ENCODE measurements around the gene DBN1.

The DBN1 gene

DNA sequence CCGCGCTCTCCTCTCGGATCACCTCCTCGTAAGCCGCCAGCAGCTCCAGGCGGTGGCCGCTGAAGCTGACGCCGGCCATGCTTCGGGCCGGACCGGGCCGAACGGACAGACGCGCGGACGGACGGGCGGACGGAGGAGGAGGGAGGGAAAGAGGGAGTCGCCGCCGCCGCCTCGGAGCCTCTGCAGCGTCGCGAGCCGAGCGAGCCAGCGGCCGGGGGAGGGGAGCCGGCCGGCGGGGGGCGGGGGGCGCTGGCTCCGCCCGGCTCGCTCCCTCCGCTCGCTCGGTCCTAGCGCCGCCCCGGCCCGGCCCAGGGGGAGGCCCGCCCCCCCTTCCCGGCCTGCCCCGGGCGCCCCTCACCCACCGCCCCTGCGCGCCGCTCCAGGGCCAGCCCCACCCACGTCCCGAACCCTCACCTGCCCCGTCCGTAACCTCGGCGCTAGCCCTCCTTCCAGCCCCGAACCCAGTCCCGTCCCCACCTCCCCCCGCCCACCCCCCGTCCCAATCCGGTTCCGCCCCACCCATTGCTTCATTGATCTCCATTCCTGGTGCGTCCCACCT is at the start of gene DBN1:
Gene DBN1 (minus strand): TSS at position 192 of the 559 bp plus-strand sequence. CDS start 113 bp downstream, at position 79.
- no peak for DNase-seq

DNA sequence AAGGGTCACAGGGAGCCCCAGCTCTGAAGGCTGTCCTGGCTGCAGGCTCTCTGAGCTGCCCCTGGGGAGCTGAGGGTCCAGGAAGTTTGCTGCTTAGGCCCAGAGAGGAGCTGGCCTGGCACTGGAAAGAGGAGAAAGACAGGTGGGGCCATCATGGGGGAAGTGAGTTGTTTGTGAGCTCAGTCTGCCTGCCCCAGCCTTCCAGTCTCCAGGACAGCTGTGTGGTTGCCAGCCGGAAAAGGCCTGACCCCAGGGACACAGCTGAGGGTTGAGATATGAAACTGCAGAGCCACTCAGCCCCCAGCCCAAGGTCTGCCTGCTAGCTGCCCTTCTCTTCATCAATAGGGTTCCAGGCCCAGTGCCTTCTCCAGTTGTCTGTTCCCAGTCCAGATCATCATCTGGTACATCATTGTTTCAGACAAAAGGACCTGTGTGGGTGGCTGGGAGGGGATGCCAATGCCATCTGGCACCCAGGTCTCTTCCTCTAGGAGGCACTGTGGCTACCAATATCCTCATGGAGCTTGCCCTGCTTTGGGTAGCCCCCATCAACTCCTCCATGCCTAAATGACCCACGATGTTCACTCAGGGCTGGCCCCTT is 47.6 kb upstream of the DBN1 start:
- no peak for DNase-seq

DNA sequence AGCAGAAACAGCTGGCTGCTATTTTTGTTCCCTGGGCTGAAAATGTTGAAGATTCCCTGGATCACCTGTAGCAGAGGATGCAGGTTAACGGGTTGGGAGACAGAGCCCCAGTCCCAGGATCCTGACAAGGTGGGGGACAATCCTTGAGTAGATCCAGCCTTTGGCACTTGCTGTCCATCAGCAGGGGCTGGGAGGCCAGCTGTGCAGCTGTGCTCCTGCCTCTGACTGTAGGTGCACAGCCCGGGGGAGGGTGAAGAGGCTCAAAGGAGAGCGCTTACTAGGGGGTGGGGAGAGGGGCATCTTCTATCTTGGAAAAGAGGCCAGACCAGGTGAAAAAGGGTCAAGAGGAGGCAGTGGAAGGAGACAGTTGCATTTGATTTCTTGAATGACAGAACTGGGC is 46.8 kb upstream of the DBN1 start:
- no peak for DNase-seq

DNA sequence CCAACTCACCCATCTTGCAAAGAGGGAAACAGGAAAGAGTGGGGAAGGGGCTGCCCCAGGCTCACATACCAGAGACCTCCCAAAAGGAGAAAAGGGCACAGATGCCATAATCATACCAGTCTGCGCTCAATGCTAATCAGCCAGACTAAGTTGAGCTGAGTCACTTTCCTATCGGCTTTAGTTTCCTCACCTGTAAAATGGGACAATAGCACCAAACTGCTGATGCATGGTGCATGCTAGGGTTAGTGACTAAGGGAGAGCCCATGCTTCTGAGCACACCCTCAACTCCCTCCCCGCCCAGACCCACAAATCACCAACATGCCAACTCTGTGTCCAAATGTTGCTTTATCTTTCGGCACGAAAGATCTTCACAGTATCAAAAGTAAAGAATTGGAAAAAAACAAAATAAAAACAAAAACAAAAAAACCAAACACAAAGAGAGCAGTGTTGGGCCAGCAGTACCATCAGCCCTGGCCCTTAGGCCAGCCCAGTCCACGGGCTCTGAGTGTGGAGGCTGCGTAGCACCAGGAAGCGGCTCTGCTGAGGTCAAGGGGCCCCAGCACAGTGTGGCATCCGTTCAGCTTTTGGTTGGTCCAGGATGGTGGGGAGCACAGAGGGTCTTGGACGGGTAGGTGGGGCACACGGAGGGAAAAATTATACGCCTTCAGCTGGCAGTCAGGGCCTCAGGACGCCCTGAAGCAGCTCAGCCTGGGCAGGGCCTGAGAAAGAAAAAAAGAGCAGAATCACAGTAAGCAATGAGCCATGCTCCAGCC is 46.2 kb upstream of the DBN1 start:
- no peak for DNase-seq

DNA sequence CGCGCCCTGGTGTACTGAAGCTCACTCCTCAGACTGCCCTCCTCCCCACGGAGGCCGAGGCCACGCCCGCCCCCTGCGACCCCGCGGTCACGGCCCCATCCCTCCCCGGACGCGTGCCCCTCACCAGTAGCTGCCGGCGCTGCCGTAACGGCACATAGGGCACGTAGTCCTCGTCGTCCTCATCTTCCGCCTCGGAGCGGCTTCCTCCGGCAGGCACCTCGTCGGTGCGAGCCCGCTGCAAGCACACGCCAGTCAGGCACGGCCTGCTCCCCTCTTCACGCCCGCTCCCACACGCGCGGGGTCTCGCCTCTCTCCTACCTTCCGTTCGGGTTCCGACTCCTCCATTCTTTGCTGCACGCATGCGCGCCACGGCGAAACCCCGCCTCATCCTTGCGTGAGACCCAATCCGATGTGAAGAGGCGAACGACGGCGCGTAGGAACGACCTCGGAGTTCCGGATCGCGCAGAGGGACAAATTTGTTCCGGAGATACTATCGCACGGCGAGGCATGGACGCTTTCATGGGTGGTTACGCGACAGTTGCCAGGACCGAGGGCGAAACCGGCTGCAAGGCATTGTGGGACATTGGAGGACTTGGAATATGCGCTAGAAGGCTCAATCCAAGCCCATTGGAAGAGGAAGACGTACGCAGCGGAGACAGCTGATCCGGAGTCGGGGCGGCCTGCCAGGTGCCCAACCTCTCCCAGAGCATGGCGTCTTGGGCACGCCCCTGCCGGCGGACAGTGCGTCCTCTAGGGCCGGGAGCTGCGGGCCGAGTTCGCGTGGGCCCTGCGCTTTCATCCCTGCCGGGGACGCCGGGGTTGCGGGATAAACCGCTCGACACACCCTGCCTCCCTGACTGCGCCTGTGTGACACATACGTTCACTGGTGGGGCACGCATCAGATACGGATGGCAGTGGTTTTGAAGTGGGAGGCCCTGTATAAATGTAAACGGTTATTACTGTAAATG is 43.5 kb upstream of the DBN1 start, which contains the start of gene DDX41:
Gene DDX41 (minus strand): TSS at position 361 of the 968 bp plus-strand sequence. CDS start 16 bp downstream, at position 345.
- peak; percentile 96 for DNase-seq

DNA sequence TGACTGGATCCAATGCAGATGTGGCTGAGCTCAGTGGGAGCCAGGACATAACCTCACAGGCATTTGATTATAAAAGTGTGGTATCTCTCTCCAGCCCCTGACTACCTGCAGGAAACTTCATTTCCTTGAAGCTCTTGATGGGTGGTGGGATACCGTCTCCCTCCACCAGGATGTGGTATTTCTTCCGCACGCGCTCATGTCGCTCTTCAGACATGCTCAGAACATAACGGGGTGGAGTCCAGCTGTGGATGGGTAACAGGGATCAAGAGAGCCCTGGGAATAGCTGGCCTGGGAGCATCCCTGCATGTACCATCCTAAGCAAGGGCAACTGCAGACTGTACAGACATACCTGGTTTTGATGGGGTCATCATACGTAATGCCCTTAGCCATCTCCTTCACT is 42.1 kb upstream of the DBN1 start:
- no peak for DNase-seq

DNA sequence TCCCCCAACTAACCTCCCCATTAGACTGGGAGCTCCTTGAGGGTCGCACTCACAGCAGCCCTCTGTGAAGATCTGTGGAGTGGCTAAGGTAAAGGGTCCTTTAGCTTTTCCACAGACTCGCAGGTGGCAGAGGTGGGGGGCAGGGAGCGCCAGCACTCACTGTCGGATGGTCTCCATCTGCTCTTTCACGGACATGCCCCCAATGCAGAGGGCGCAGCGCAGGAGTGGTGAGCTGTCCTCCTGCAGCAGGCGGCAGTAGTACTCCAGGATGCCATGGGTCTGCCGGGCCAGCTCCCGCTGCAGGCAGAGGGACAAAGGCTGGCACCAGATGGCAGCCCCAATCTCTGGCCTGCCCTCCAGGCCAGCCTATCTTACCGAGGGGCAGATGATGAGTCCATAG is 41.1 kb upstream of the DBN1 start:
- no peak for DNase-seq

DNA sequence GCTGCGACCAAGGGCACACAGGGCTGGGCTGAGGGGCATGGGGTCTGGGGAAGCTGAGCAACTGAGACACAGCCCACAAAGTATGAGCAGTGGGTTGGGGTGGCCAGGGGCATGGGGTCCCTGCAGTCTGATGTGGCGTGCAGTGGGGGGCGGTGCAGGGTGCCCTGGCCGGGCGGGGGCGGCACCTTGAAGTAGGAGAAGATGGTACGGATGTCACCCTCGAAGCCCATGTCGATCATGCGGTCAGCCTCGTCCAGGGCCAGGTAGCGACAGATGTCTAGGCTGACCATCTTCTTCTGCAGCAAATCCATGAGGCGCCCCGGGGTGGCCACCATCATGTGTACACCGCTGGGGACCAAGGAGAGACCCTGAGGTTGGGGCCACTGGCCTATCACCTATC is 40.1 kb upstream of the DBN1 start:
- no peak for DNase-seq

DNA sequence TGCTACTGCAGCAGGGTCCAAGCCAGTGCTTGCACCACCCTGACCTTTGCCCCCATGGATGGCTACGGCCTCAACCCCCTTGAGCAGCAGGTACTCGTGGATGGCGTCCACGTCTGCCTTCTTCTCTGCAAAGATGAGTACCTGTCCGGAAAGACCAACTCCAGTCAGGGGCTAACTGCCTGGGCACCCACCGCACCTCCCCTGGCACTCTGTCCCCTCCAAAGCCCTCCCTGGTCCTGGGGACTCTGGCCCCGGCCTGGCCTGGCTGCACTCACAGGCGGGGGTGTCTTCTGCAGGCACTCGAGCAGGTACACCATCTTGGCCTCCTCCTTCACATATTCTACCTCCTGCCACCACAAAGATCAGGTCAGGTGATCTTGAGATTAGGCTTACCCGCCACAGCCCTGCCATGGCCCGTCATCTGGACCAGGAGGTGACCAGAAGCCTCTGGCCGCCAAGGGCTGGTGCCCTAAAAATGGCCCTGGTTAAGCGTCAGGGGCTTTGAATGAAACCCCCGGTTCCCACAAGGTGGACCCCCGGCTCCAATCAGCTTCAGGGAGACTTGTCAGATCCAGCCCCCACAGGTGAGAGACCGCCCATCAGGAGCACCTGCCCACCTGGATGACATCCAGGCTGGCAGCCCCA is 39.4 kb upstream of the DBN1 start:
- DNase-seq, result no peak

DNA sequence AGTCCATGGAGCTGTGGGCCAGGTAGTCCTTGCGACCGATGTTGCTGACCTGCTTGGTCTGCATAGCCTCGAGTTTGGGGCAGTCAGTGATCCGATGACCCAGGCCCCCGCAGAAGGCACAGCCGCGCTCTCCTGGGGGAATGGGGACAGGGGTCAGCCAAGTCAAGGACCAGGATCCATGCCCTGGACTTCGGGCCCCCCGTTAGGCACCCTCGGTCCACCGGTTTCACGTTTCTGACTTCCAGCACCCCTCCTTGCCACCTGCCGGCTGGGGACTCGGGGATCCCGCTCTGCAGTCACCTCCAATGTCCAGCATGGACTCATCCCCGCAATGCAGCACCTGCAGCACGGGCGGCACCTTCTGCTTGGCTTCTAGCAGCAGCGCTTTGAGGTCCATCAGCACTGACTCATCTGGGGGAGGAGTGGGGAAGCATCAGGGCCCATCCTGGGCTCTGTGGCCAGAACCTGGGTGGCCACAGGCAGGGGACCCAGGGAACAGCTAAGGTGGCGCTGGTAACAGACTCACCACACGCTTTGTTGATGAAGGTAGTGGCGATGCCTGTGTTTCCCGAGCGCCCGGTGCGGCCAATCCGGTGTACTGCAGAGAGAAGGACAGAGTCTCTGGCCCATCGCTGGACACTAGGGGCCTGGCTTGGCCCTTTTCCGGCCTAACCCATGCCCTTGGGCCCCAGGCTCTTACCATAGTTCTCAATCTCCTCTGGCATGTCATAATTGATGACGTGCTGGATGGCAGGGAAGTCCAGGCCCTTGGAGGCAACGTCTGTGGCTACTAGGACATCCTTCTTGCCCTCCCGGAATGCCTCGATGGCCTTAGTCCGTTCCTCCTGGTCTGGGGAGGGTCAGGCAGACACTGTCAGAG is 38.6 kb upstream of the DBN1 start:
- DNase-seq, result no peak

DNA sequence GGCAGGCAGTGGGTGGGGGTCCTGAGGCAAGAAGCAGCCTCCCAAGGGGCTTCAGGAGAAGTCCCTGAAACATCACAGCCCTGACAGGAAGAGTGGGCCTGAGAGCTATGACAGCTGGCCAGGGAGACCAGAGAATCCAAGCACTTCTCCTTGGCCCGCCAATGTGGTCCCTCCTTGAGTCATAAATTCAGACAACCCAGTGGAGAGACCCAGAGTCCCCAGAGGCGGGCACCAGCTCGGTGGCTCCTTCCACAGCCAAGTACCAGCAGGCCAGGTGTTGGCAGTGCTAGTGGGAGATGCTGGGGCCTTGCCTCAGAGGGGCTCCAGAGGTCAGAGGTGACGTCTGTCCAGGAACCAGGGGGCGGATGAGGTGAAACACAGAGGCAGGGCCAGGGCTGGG is 37.7 kb upstream of the DBN1 start:
- DNase-seq, result no peak

DNA sequence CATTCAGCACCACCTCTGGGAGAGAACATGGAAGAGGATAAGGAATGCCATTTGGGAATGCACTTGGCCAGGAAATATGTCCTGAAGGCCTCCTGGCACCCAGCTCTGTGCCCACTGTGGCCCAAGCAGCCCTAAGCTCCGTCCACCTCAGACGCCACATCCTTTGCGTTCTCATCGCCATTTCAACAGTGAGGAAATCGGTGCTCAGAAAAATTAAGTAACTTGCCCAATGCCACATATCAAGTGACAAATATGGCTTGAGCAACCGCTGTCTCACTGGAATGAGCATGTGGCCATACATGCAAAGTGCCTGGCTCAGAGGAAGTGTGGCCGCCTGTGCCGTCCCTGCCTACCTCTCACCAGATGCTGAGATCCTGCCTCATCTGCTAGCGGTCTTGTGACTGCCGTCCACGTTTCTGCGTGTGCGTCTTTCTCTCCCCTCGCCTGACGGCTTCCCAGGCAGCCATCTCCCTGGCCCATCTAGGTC is 37.2 kb upstream of the DBN1 start:
- no peak for DNase-seq

DNA sequence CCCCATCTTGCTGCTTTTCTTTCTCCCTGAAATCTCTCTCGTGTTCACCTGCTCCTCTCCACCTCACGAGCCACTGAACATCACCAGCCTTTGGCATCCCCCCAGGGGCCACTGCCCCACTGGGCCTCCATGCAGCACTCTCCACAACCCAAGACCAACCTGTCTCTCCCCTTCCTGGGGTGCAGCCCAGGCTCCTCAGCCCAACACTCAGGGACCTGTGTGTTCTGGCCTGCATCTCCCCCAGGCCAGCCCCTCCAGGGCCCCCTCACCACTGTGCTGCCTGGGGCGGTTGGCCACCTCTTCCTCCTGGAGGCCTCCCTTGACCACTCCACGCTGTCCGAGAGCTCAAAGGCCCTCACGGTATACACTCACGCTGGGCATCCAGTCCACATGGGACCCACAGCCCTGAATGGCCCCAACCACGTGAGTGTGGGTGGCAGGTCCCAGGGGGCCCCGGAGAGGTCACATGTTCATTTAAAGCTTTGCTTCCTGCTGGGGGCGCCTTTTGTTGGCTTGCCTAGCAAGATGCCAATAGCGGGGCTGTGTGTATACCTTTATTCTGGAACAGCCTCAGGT is 36.6 kb upstream of the DBN1 start:
- DNase-seq, result no peak

DNA sequence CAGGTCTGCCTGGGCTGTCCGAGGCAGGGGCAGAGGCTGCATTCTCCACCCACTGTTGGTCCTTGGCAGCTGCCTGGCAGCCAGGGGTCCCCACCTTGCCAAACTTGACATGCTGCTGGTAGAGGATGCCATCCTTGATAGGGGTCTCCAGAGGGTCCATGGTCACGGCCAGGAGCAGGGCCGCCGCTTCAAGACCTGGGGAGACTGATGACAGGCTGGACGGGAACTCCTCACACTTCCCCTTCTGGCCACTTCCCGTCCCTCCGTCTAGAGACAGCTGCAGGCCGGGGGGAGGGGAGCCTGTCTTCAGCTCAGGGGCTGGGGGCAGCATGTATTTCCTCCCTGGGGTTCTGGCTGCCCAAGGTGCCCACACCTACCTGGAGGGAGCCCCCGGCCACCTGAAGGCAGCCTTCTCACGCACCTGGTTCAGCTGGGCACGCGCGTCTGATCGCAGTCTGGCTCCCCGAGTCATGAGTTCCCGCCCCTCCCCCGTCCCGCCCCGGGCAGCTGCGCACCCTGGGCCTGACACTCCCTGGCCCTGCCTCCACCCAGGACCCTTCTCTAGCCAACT is 36.0 kb upstream of the DBN1 start, which contains the start of gene DOK3:
Gene DOK3 (minus strand): TSS at position 446 of the 571 bp plus-strand sequence. CDS start 286 bp downstream, at position 160.
- DNase-seq, result no peak

DNA sequence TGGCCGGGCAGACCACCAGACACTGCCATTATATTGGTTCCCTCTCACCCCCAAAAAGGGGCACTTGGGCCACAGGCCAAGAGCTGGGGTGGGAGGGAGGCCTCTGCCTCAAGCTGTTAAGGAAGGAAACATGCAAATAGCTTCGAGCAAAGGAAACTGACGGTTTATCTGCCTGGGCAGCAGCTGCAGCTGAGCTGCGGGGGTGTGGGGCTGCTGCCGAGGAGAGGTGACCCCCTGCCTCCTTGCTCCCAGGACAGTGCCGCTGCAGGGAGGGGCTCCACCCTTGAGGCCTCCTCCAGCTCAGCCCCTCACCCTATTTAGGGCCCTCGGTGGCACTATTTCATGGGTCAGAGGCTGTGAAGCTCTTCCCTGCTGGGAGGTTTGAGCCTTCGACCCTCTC is 35.4 kb upstream of the DBN1 start:
- no peak for DNase-seq

DNA sequence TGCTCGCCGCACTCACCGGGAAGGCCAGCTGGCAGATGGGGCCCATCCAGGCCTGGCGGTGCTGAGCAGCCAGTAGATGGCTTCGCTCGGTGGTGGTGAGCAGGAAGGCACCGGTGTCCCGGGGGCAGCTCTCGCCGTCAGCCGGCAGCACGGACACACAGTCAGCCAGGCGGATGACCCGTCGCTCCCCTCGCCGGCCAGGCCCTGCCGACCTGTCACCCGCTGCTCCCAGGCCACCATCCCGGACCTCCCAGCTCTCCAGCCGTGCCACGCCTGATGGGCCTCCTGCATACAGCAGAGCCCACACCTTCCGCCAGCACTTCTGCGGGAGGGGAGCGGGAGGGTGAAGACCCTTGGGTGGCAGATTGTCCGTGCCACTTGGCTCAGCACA is 34.8 kb upstream of the DBN1 start:
- DNase-seq, result no peak

DNA sequence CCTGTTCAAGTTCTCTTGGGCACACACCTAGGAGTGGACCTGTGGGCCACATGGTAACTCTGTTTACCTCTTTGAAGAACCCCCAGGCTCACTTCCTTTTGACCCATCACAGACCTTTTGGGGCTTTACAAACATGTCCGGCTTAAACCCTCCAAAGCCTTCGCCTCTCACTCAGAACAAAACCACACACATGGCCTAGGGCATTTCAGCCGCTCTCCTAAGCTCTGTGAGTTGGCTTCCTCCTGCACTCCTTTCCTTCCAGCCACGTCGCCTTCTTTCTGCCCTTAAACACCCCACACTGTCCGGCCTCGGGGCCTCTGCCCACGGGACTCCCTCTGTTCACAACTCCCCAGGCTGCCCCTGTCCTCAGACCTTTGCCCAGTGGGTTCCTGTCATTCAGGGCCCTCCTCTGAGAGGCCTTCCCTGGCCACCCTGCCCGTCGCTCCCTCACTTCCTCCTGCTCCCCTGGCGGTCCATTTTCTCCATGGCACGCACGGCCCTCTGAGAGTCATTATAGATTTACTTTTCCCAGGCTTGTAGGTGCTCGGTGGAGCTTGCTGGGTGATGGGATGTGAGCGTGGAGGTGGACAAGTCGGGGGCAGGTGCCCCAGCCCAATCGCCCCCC is 34.3 kb upstream of the DBN1 start:
- DNase-seq, result no peak

DNA sequence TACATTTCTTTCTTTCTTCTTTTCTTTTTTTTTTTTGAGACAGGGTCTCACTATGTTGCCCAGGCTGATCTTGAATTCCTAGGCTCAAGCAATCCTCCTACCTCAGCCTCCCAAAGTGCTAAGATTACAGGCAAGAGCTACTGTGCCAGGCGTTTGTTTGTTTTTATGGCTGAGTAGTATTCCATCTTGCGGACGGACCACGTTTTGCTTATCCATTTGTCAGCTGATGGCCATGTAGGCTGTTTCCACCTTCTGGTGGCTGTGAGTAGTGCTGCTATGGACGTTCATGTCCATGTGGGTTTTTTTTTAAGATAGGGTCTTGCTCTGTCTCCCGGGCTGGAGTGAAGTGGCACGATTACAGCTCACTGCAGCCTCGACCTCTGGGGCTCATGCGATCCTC is 33.7 kb upstream of the DBN1 start:
- no peak for DNase-seq

DNA sequence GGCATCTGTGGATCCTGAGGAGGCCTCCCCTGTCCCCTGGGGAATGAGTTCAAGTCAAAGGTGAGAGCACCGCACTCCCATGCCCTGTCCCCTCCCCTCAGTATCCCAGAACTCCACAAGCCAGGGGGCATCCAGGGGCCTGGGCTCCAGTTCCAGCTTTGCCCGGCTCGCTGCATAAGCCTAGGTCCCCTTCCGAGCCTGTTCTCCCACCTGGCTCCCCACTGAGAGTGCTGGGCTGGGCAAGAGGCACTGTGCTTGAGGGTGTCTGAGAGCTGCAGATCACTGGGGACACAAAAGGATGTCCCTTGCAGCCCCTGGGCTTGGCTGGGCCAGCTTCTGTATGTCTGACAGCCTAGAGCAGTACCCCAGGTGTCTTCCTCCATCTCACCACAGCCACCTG is 31.6 kb upstream of the DBN1 start:
- DNase-seq, result no peak

Data from activated naive CD4-positive, alpha-beta T cell treated with Interleukin-2 at 50 U/mL for 16 hours (primary cell).